ENCODE results near the gene PGLYRP1. TPM values are rescaled to one million over a fixed set of nuclear protein-coding genes. Genes with fewer than 3 reads are reported as not detected.

The PGLYRP1 gene
- total RNA-seq, 1 experiment from 2014 or later: not detected

GRCh38 chr19:46033401-46033800 is 10.5 kb upstream of the PGLYRP1 start:
- DNase-seq (ENCODE audit: low read depth): no peak

- no peak for DNase-seq (ENCODE audit: low read depth)
Observed at GRCh38 chr19:46032597-46033025, 9.8 kb upstream of the PGLYRP1 start.

GRCh38 chr19:46031781-46032596 is 9.1 kb upstream of the PGLYRP1 start:
- no peak for DNase-seq (ENCODE audit: low read depth)

- no peak for DNase-seq (ENCODE audit: low read depth)
Observed at GRCh38 chr19:46030812-46031550, 8.1 kb upstream of the PGLYRP1 start.

GRCh38 chr19:46025835-46026234 is 3.0 kb upstream of the PGLYRP1 start:
- DNase-seq (ENCODE audit: low read depth): no peak

GRCh38 chr19:46023311-46023779 is 492 bp upstream of the PGLYRP1 start:
- no peak for DNase-seq (ENCODE audit: low read depth)

- no peak for DNase-seq (ENCODE audit: low read depth)
Observed at GRCh38 chr19:46022061-46022430, 807 bp downstream of the PGLYRP1 start.

GRCh38 chr19:46021531-46022041 is 1.3 kb downstream of the PGLYRP1 start:
- no peak for DNase-seq (ENCODE audit: low read depth)

GRCh38 chr19:46020819-46021125 is 2.1 kb downstream of the PGLYRP1 start:
- no peak for DNase-seq (ENCODE audit: low read depth)

GRCh38 chr19:46019270-46019669 is 3.6 kb downstream of the PGLYRP1 start:
- DNase-seq (ENCODE audit: low read depth): no peak

- DNase-seq (ENCODE audit: low read depth): no peak
Observed at GRCh38 chr19:46018729-46019251, 4.1 kb downstream of the PGLYRP1 start.

GRCh38 chr19:46017874-46018675 is 4.8 kb downstream of the PGLYRP1 start:
- no peak for DNase-seq (ENCODE audit: low read depth)

GRCh38 chr19:46017095-46017429 is 5.8 kb downstream of the PGLYRP1 start:
- DNase-seq (ENCODE audit: low read depth): no peak

GRCh38 chr19:46016426-46017094 is 6.3 kb downstream of the PGLYRP1 start:
- DNase-seq (ENCODE audit: low read depth): peak; percentile 60

GRCh38 chr19:46015687-46016425 is 7.0 kb downstream of the PGLYRP1 start:
- no peak for DNase-seq (ENCODE audit: low read depth)

GRCh38 chr19:46014941-46015686 is 7.7 kb downstream of the PGLYRP1 start:
- DNase-seq (ENCODE audit: low read depth): no peak

- no peak for DNase-seq (ENCODE audit: low read depth)
Observed at GRCh38 chr19:46014534-46014933, 8.3 kb downstream of the PGLYRP1 start.

- DNase-seq (ENCODE audit: low read depth): peak; percentile 73
Observed at GRCh38 chr19:46009530-46010510, 13.0 kb downstream of the PGLYRP1 start.
